ENCODE results near the gene BCHE.

DNA sequence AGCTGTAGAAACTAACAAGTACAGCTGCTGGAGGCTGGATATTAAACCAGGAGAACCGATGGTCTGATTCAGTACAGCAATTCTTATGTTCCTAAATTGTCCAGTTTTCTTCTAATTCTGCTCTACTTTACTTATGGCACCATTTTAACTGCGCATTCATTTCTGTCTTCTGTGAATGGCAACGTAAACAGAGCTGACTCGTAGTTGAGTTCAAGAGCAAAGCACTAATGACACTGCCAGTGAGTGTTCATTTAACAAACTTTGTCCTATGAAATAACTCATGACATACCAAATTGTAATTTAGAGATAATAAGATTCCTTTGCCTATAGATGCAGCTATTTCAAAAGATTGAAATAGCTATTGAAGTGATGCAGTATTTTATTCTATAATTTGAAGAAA, 48.7 kb downstream of the BCHE start:
- TF ChIP-seq, protein P1, sequence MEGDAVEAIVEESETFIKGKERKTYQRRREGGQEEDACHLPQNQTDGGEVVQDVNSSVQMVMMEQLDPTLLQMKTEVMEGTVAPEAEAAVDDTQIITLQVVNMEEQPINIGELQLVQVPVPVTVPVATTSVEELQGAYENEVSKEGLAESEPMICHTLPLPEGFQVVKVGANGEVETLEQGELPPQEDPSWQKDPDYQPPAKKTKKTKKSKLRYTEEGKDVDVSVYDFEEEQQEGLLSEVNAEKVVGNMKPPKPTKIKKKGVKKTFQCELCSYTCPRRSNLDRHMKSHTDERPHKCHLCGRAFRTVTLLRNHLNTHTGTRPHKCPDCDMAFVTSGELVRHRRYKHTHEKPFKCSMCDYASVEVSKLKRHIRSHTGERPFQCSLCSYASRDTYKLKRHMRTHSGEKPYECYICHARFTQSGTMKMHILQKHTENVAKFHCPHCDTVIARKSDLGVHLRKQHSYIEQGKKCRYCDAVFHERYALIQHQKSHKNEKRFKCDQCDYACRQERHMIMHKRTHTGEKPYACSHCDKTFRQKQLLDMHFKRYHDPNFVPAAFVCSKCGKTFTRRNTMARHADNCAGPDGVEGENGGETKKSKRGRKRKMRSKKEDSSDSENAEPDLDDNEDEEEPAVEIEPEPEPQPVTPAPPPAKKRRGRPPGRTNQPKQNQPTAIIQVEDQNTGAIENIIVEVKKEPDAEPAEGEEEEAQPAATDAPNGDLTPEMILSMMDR (IDR thresholded peaks at IDR 0.05): no peak
- TF ChIP-seq POLR2AphosphoS5 (IDR thresholded peaks at IDR 0.05; ENCODE audit: insufficient read depth in 1 of 2, low read depth in 1 of 2) (no peak), POLR2A (IDR thresholded peaks at IDR 0.05) (no peak)

Measured in vagina (tissue), 2 donors.